COLO829 (cell line): ENCODE measurements around the gene STK11.
A peak's percentile ranks its signal among the peaks of the same experiment; 100 is the strongest.

Source experiments
- DNase-seq: peaks from one replicate; pipeline ENCODE4 v3.0.0; 2012; ENCODE audit warnings: low spot score

The STK11 gene

GRCh38 chr19:1250437-1251260, 45.1 kb downstream of the STK11 start:
- DNase-seq = no peak

- DNase-seq = no peak
These were observed 46.0 kb downstream of the STK11 start for GRCh38 chr19:1251330-1252220.

GRCh38 chr19:1252221-1252820, 46.7 kb downstream of the STK11 start:
- DNase-seq = no peak

- DNase-seq = no peak
These were observed 47.4 kb downstream of the STK11 start for GRCh38 chr19:1252821-1253513.

GRCh38 chr19:1253514-1254080, 48.0 kb downstream of the STK11 start:
- DNase-seq = no peak

GRCh38 chr19:1254081-1254527, 48.5 kb downstream of the STK11 start:
- DNase-seq = no peak

GRCh38 chr19:1254530-1255185, 49.1 kb downstream of the STK11 start:
- no peak for DNase-seq

GRCh38 chr19:1255186-1256161, 49.9 kb downstream of the STK11 start:
- no peak for DNase-seq

- DNase-seq = no peak
These were observed 51.3 kb downstream of the STK11 start for GRCh38 chr19:1256646-1257474.

GRCh38 chr19:1257475-1258162, 52.0 kb downstream of the STK11 start:
- no peak for DNase-seq

- no peak for DNase-seq
These were observed 52.5 kb downstream of the STK11 start for GRCh38 chr19:1258163-1258492.

GRCh38 chr19:1258707-1259205, 53.2 kb downstream of the STK11 start:
- no peak for DNase-seq

GRCh38 chr19:1259206-1259875, 53.8 kb downstream of the STK11 start:
- no peak for DNase-seq

- DNase-seq = no peak
These were observed 54.5 kb downstream of the STK11 start for GRCh38 chr19:1259876-1260748.

GRCh38 chr19:1260749-1261537, 55.4 kb downstream of the STK11 start:
- peak; percentile 98 for DNase-seq

GRCh38 chr19:1261538-1261797, 55.9 kb downstream of the STK11 start:
- DNase-seq = no peak
